Hematopoietic multipotent progenitor cell treated with erythropoietin and hydrocortisone succinate and interleukin-3 and kit ligand, for 15 days (in vitro differentiated cells): ENCODE results near the gene GDF7.

Experiments used
- DNase-seq: peaks from one replicate; pipeline ENCODE4 v3.0.0-alpha.2; 2015; ENCODE audit warnings: low spot score

GDF7 gene

DNA sequence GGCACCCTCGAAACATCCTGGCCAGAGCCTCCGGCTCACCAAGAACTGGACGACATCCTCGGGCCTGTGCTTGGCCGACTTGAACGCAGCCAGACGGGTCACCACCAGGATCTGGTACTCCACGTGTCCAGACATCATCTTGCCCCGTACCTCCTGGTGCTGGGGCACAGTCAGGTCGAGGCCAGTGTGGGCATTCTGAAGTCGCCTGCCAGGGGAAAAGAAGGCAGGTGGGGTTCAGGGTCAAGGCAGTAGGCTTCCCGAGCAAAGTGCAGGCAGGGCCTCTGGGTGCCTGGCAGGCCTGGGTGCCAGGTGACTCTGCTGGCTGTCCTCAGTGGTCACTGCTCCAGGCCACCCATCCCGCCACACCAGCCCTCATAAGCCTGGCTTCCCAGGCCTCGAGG, 21.6 kb upstream of the GDF7 start:
- DNase-seq, result no peak

DNA sequence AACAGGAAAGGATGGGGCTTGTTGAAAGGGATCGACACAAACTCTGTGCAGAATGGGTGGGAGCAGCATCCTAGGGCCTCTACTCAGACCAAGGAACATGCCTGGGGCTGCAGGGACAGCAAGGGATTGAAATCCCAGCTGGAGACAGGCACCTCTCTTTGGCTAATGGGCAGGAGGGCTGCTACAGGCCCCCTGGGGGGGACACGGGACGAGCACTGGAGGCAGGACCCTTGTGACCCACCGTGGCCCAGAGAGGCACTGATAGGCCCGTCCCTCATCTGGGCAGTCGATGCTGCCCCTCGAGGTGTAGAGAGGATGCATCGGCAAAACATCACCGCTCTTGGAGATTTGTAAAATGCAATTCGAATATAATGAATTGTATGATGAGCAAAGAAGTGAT, 21.2 kb upstream of the GDF7 start:
- DNase-seq, result no peak

DNA sequence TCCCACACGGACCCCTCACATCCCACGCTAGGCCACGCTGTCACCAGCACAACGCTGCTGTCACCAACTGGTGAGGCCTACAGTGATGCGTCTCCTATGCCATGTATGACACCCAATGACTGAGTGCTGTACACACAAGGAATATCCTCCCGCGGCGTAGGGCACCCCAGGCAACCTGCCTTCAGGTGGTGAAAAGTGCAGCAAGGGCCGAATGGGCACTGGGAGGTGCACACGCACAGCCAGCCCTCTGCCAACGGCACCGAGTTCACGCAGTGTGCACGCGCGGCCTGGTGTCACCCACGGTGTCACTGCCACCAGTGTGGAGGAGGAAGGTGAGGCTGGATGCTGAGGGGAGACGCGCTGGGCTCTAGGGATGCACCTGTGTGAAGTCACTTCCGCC, 20.5 kb upstream of the GDF7 start:
- DNase-seq, result no peak

DNA sequence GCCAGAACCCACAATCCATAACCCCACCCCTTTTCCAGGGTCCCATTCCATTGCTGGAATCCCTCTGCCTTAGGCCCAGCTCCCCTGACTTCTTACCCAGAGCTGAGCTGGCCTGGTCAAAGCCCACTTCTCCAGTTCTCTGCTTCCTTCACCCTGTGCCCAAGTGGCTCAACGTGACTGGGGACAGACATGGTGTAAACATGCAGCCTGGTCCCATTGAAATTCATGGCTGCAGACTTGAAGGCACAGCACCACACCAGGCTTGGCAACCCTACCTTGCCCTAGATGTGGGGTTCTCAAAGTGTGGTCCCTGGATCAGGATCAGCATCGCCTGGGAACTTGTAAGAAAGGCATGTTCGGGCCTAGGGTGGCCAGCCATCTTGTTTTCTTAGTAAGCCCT, 19.7 kb upstream of the GDF7 start:
- no peak for DNase-seq

DNA sequence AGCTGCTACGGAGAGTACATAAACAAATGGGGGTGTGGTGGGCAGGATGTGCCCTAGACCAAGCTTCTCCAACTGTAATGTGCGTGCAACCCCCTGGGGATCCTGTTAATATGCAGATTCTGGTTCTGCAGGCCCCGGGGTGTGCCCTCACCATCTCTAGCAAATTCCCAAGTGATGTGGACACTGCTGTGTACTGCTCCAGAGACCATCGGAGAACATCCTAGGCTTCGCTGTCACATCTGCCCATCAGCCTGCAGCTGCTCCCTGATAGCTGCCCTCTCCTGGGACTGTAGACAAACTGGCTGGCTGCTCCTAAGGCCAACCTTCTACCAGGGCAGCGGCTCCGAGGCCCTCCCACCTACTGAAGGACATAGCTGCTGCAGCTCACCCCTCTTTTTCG, 19.2 kb upstream of the GDF7 start:
- no peak for DNase-seq

DNA sequence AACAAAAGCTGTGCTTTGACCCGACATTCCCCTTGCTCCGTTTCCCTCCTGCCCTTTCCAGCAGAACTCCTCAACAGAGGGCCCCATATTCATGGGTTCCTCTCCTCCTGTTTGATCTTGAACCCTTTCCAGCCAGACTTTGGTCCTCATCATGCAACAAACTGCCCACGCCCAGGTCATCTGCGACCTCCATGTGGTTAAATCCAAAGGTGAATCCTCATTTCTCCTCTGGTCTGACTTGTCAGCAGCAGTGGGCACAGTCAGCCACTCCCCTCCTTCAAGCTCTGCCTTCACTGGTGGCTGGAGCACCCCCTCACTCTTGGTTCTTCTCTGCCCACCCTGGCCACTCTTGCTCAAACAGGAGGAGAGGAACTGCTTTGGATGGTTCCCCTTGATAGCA, 18.7 kb upstream of the GDF7 start:
- no peak for DNase-seq

DNA sequence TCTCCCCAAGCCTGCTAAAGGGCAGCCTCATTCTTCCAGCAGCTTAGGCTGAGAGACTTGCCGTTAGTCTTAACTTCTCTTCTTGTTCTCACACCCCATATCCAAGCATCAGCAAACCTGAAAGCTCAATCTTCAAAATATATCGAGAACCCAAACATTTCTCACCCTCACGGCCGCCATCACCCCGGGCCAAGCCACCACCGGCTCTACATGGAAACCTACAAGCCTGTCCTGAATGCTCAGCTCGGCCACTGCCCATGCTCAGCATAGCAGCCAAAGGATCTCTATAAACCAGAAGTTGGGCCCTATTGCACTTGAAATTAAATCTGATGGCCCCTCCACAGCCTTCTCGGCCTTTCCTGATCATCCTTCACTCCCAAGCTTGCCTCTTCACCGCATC, 18.1 kb upstream of the GDF7 start:
- DNase-seq, result no peak

DNA sequence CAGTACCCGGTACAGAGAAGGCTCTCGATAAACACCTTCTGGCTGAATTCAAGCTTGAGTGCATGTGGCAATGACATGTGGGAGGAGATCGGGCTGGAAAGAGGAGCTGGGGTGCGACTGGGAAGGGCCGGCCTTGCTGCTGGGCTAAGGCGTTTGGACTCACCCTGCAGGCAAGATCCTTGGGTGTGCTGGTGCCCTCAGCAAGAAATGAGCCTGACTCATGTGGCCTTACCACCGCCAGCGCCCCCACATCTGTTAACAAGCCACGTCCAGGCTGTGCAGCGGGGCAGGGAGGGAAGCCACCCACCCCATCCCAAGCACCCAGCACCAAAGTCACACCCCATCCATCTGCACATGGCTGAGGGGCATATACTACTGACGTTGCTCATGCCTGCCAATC, 17.4 kb upstream of the GDF7 start:
- no peak for DNase-seq

DNA sequence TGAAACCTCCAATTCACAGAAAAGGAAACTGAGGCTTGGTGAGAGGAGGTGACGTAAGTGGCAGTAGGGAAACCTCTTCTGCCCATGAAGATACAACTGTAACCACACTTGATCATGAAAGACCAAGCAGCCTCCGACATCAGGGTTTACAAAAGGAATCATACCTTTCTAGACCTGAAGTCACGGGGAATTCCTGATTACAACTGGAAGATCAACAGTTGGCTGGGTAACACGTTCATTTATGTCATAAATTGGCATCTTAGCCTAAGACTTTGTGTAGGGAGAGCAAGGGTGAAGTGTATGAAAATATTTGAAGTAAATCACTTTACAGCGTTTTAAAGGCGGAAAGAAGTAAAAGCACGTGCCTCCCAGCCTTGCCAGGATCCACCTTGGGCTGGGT, 17.0 kb upstream of the GDF7 start:
- peak; percentile 11 for DNase-seq

DNA sequence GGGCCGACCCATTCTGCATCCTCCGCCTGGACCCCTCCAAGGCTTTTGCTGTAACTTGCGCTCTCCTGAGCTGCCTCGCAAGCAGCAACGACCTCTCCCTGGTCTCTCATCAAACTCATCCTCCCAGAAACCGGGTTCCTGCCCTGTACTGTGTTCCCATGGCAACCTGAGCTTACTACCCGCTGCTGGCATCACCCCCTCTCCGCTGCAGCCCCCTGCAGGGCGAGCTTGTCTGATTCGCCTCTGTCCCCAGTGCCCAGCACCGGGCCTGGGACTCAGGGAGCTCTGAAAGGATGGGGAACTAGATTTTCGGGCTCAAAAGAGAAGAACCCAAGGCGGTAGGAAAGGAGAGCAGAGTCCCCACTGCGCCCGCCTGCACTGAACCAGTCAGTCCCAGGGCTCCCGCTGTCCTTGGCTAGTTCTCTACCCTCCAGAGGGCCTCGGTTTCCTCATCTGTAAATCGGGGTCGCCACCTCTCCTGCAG, 16.5 kb upstream of the GDF7 start:
- peak; percentile 55 for DNase-seq

DNA sequence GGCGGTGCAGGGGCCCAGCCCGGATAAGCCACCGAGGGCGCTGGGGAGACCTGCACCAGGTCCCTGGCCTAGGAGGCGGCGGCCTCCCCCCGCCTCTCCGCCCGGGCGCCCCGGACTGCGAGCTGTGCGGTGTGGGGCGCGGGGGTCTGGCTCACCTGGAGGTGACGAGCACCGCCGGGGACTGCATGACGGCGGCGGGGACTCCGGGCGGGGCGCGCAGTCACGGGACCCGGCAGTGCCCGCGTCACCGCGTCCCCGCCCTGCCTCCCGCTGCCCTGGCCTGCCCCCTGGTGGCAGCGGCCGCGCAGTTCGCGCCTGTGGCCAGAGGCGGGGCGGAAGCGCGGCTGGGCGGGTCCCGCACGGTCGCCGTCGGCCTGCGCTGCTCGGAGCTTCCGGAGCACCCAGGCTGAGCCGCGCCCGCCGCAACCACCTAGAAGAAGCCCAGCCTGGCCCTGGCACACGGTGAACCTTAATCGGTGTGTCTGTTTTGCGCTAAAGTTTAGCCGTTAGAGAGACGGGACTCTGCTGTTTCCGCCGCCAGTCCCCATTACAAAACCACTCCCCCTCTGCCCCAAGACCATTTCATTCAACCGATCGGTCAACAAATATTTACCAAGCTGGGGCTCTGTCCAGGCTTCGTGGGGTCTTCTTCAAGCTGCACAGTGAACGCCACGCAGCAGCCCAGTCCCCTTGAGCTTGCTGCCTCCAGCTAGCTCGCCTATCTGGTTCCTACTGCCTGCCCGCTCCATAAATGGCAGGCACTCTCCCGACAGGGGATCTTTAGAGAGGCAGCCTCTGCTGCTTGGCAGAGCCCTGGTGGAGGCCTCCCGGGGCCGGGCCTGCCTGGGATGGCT, 15.8 kb upstream of the GDF7 start, which contains the start of gene HS1BP3:
TSS of gene HS1BP3 (minus strand) at position 222 of the 854 bp plus-strand sequence. CDS start at position 187, 35 bp downstream.
- peak; percentile 92 for DNase-seq

DNA sequence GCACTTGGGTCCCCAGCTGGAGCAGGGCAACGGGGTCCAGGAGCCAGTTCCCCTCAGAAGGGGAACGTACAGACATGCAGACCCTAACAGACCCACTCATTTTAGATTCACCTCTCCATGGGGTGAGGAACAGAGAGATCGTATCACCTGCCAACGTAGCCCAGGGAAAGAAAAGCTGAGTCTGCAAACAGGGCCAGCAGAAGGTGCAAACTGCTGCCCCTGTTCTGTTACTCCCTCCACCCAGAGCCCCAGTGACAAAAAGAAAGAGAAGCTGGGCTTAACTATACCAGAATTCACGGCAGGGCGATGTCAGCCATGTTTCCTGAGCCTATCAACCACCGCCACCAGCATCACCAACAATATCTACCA, 15.2 kb upstream of the GDF7 start:
- no peak for DNase-seq

DNA sequence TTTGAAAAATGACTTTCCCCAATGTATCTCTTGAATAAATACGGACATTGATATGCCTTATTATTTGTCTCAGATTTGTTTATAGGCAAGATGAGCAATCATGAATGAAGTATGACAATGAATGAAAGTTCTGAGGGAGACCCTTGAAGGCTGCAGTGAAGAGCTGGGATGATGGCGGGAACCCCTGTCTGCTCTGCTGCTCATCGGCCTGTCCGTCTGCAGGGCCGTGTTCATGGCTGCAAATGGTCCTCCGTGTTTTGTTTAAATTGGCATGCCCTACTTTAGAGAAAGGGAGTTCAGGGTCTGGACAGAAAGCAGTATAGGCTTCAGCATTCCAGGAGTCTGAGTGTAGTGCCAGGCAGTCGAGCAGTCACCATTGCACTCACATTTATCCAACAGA, 14.8 kb upstream of the GDF7 start:
- no peak for DNase-seq

DNA sequence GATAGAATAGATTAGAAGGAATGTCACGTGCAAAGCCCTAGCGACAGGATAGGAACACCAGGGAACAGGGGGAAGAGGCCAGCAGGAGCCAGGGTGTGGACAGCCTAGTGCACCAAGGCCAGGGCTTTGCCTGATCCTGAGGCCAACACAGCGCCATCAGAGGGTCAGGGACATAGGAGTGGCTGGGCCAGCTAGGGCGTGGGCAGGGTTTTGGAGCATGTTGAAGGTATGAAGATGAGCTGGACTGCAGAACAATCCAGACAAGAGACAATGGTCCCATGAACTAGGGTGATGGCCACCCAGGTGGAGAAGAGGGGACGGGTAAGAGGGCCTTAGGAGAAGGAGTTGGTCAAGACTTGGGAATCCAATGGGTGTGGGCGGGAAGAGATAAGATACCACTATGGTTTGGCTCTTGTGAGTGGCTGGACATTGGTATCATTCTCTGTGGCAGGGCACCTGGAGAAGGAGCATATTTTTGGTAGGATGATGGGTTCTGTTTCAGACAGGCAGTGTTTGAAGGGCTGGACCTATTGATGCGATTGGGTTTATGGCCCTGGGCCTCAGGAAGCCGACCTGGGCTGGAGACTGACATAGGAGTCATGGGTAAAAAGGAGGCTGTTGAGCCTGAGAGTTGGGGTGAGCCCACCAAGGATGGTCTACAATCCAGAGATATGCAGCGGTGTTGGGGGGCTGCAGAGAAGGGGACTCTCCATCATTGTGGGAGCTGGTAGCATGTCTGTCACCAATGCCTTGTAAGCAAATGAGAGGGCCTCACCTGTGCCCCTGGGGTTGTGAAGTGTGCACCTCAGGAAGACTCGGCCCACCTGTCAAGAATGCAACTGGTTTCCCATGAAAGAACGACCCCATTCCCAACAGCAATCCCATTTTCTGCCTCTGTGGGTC, 14.0 kb upstream of the GDF7 start:
- DNase-seq, result no peak

DNA sequence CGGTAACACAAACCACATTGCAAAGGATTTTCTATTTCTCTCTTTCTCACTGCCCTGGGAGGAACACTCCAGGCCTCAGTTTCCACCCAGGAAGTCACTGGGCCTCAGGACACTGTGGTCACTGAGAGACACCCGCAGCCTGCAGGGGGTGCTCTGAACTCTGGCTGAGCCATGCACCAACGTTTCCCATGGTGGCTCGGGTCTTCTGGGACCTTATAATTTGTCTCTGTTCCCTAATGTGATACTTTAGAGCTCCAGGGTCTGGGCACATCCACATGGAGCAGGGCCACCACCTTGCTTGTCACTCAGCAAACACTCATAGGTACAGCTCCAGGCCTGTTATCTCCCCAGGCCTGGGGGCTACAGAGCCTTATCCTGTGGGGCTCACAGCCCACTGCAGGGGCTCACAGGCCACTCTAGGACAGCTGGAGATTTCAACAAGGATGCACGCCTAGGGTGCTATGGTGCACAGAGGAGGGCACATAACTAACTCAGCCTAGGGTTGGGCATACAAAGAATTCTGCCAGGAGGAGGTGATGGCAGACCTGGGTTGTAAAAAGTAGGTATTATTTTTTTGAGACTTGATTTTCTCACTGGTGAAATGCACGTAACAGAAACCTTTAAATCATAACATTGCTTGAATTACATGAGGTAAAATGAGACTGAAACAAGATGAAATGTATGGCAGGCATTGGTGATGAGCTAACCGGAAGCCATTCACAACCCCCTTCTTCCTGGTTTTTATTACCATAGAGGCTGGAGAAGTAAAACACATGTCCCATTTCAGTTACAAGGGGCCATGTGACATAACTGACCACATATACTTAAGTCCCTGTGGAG, 13.0 kb upstream of the GDF7 start:
- no peak for DNase-seq

DNA sequence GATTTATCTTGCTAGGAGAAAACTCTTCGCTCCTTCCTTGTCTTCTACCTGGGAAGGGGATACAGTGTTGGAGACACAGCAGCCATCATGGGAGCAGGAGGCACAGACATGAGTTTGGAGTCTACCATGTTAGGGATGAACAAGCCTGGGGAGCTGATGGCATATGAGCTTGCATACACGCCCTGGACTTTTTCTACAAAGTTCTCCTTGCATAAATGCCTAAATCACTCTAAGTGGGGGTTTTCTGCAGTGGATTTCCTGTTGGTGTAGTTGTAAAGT, 12.5 kb upstream of the GDF7 start:
- no peak for DNase-seq

DNA sequence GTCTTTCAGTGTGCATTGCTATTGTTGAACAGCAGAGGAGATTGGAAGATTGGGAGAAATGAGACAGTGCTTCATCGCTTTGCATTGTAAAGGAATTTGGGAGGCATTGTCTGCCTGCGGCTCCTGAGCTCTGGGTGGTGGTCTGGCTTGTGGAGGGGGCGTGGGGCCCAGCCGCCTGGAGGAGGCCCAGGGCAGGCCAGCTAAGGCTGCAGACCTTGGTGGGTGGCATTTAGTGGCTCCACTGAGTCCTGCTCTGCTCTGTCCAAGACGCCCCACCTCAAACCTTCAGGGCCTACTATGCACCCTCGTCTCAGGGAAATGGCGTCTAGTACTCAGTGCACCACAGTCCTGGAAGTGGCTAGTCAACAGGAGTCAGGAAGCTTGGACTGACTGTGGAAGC, 10.4 kb upstream of the GDF7 start:
- no peak for DNase-seq

DNA sequence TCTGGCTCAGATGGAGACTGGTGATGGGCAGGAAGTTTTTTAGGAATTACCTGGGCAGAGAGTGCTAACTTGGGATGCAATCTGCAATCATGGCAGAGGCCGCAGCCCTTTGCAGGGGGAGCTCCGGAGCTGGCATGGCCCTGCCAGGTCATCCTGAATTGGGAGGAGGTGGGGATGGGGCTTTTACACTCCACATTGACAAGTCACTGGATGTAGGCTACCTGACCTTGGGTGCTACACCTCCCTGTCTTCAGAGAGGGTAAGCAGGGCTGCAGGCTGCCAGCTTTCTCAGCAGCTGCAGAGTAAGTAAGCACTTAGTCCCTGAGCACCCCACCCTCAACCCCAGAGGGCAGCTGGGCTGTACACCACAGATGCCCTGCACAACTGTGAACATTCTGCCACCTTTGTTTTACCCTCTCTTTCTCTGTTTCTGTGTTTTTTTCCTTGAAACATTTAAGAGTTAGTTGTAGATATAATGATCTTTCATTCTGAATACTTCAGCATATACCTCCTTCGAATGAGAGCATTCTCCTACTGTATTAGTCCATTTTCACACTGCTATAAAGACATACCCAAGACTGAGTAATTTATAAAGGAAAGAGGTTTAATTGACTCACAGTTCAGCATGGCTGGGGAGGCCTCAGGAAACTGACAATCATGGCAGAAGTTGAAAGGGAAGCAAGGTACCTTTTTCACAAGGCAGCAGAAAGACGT, 9.3 kb upstream of the GDF7 start:
- no peak for DNase-seq

DNA sequence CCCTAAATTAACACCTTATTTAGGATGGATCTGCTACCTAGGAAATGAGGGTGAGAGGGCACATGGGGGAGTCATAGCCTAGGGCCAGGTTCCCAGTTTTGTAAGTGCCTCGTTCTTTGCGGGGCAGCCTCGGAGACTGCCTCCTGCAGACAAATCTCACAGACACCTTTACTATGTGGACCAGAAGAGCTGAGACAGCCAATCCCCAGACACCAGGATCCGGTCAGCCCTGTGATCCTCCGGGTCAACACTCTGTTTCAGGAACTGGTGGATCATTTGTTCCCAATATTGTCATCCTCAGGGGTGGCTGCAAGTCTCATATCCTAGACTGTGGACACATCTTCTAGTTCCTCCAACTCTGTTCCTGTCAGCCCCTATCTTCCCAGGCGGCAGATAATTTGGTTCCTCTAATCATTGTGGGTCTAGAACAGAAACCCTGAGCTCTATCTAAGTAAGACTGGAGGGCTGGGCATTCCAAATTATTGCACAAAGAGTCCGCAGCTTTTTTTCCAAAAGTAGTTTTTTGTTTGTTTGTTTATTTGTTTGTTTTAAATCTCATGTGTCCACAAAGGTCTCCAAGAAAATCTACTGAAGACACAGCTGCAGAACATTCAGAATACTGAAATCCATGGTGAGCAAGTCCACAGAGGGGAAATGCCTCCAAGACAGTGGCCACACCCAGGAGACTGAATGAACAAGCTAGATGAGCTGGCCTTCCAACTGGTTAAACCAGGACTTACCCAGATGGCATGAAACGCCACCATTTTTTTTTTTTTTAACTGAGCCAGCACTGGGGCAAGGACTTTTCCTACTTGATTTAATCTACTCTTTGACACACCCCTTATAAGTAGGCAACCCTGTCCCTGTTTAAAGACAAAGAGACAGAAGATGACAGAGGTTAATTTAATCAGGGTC, 6.2 kb upstream of the GDF7 start:
- DNase-seq, result no peak

DNA sequence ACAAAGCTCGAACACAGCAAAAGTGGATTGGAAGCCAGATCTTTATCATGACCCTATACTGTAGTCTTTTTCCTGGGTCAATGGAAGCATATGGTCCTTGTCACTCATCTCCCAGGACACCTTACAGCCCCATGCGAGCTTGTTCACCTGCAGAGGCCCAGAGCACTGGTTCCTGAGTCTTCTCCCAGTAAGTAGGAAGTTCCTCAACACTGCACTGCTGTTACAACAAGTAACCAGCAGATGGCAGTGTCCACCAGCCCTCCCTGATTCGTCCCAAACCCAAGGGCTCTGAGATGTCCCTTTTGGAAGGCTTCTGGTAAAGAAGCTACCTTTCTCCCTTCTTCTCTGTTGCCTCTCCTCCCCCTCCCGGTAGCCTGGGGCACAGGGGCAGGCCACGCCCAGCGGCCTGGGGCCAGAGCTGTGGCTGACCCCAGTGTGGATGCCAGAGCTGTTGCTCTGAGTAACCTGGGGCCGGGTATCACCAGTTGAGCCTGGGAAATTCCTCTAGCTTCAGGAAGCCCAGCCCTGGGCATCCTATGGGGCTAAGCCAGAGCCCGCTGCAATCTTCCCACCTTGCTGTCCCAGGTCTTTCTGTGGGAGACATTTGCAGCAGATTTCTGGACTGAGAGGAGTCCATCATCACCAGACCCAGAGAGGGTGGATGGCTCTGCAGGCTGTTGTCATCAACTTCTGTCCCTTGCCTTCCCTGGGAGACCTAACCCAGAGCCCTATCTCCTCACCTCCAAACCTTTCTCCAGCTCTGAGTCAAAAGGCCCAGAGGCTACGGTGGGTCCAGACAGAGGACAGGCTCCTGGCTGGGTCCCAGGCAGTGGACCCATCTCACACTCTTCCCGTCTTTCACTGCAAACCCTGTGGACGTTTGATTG, 5.3 kb upstream of the GDF7 start:
- DNase-seq, result peak; percentile 73
